Common myeloid progenitor, CD34-positive (primary cell): ENCODE data around the gene UBL7.

Experiments used
- CTCF ChIA-PET: fragments of 350-600 bp; sonication (Branson Sonifier 250); formaldehyde crosslinking; loops from one replicate; lab custom pipeline; 2021; ENCODE audit warnings: antibody characterized with exemption; lab: Charles Lee
- POLR2A ChIA-PET: fragments of 350-600 bp; sonication (Branson Sonifier 250); formaldehyde crosslinking; loops from one replicate; lab custom pipeline; 2021; ENCODE audit warnings: antibody characterized with exemption; lab: Charles Lee
- DNase-seq, 3 donors: peaks; one replicate each; pipeline versions ENCODE4 v3.0.0 to v3.0.0-alpha.2; 2013
- H3K27ac ChIP-seq, 2 experiments: 1 replicate in 1 of 2; 2 replicates in 1 of 2; pipeline ENCODE4 v1.7.0; 2013; ENCODE audit warnings: inconsistent platforms in 2 of 2, low read length in 2 of 2, mild to moderate bottlenecking in 2 of 2, low read depth in 1 of 2, moderate library complexity in 1 of 2; ENCODE audit not compliant: severe bottlenecking in 2 of 2, insufficient read depth in 1 of 2, poor library complexity in 1 of 2
- H3K27me3 ChIP-seq, 5 experiments: replicated peaks in 2 of 5; 1 replicate in 3 of 5; 2 replicates in 2 of 5; pipeline versions ENCODE4 v1.6.1 to v1.7.0; 2013; ENCODE audit warnings: low read length in 4 of 5, mild to moderate bottlenecking in 2 of 5, moderate library complexity in 2 of 5, inconsistent platforms in 1 of 5; ENCODE audit not compliant: insufficient read depth in 5 of 5, control insufficient read depth in 4 of 5
- H3K36me3 ChIP-seq, 4 experiments: 1 replicate in 2 of 4; 2 replicates in 2 of 4; pipeline versions ENCODE4 v1.6.1 to v1.7.0; 2013; ENCODE audit warnings: low read length in 3 of 4, control low read depth in 1 of 4, mild to moderate bottlenecking in 1 of 4; ENCODE audit not compliant: control insufficient read depth in 4 of 4, insufficient read depth in 4 of 4
- H3K4me1 ChIP-seq, 4 experiments: 1 replicate in 3 of 4; 2 replicates in 1 of 4; pipeline versions ENCODE4 v1.6.1 to v1.7.1; 2013; ENCODE audit warnings: low read length in 3 of 4, mild to moderate bottlenecking in 3 of 4, control low read depth in 1 of 4, inconsistent platforms in 1 of 4, moderate library complexity in 1 of 4; ENCODE audit not compliant: control insufficient read depth in 4 of 4, insufficient read depth in 4 of 4; ENCODE audit errors: control extremely low read depth in 1 of 4
- H3K4me3 ChIP-seq, 7 experiments: 1 replicate in 4 of 7; 2 replicates in 3 of 7; pipeline versions ENCODE4 v1.5.1 to v1.7.0; 2013; ENCODE audit warnings: mild to moderate bottlenecking in 7 of 7, low read length in 6 of 7, moderate library complexity in 6 of 7, inconsistent platforms in 2 of 7, low read depth in 2 of 7, control low read depth in 1 of 7; ENCODE audit not compliant: insufficient read depth in 4 of 7, control insufficient read depth in 1 of 7; ENCODE audit errors: extremely low read depth in 1 of 7
- H3K9me3 ChIP-seq, 5 experiments: 1 replicate in 4 of 5; 2 replicates in 1 of 5; pipeline versions ENCODE4 v1.6.1 to v1.7.1; 2013; ENCODE audit warnings: low read length in 4 of 5, mild to moderate bottlenecking in 2 of 5, inconsistent platforms in 1 of 5, low read depth in 1 of 5, moderate library complexity in 1 of 5; ENCODE audit not compliant: control insufficient read depth in 4 of 5, insufficient read depth in 2 of 5; ENCODE audit errors: control extremely low read depth in 1 of 5
- WGBS: methylation state at CpG from one replicate; pipeline ENCODE4 v1.1.5; 2013; ENCODE audit not compliant: insufficient coverage; 5-methylcytosine and 5-hydroxymethylcytosine counted together

UBL7 gene

DNA sequence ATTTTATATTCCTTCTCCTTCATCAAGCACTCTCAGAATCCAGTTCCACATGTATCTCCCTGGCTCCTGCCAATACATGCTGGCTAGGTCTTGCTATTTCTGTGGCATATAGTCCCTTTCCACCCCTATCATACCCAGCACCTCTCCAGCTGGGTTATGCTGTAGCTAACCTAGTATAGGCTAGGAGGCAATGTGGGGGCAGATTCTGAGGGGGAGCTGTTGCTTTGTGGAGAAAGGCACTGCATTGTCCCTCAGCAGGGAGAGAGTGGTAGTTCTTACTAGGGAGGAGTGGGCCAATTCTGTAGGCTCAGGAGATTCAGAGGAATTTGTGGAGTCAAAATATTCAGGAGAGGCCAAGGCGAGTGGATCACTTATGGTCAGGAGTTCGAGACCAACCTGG is 39.4 kb upstream of the UBL7 start:
- Histone ChIP-seq H3K4me3 (no peak overlapping the region), H3K27ac (no peak overlapping the region), H3K27me3 (no peaks in the 10 kb centered on the region), H3K9me3 (no peaks in the 10 kb centered on the region), H3K4me1 (no peaks in the 10 kb centered on the region), H3K36me3 (peaks cover 0 to 9% (median under 1%) of the 10 kb centered on the region in 4 experiments)
- POLR2A ChIA-PET, result no interaction called here
- 100% methylated on average over 2 of the region's 2 CpGs for WGBS
- DNase-seq, result no peak
- CTCF ChIA-PET, result interaction anchor here (0.9 to 1.3 kb wide), 3 partner anchors 15 to 124 kb away, joined by 3 read pairs; no protein-coding TSS in a partner anchor

DNA sequence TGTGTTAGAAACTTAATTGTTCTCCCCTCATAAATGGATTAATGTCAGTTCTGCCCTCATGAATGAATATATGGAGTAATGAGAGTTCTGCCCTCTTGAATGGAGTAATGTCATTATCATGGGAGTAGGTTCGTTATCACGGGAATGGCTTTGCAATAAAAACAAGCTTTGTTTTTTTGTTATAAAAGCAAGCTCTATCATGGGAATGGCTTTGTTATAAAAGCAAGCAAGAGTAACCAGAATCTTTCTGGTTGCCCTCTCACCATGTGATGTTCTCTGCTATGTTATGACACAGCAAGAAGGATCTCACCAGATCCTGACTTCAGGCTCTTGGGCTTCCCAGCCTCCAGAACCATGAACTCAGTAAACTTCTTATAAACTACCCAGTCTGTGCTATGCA is 38.4 kb upstream of the UBL7 start:
- DNase-seq, result no peak
- H3K9me3 ChIP-seq, result no peaks in the 10 kb centered on the region
- H3K36me3 ChIP-seq, result peaks cover 0 to 6% (median under 1%) of the 10 kb centered on the region in 4 experiments
- no peak overlapping the region for H3K27ac ChIP-seq
- POLR2A ChIA-PET, result no interaction called here
- no peak overlapping the region for H3K4me3 ChIP-seq
- H3K4me1 ChIP-seq, result no peaks in the 10 kb centered on the region
- no peaks in the 10 kb centered on the region for H3K27me3 ChIP-seq
- no CpG with 5 or more reads among the region's 2 CpGs for WGBS
- CTCF ChIA-PET, result interaction anchor here (1.0 to 1.3 kb wide), 2 partner anchors 14 to 20 kb away, joined by 3 read pairs; no protein-coding TSS in a partner anchor

DNA sequence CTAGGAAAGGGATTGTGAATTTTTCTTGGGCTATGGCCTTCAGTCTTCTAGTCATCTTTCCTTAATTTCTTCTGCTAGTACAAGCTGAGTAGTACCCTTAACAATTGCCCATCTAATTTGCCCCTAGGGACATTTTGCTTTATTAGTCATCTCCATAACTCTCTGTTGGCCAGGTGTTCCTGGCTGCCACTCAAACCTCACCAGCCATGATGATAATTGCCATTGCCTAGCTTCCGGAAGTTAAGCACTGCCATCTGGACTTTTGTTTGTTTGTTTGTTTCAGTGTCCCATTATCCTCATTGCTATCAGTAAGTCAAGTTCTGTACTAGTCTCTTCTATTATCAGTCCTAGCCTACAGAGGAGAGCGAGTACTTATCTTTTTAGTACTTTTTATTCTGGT is 36.6 kb upstream of the UBL7 start:
- H3K4me1 ChIP-seq, result no peaks in the 10 kb centered on the region
- H3K4me3 ChIP-seq, result no peak overlapping the region
- 100% methylated on average over 2 of the region's 2 CpGs for WGBS
- H3K36me3 ChIP-seq, result peaks cover 0 to 6% (median under 1%) of the 10 kb centered on the region in 4 experiments
- no peak for DNase-seq
- POLR2A ChIA-PET, result no interaction called here
- no peaks in the 10 kb centered on the region for H3K27me3 ChIP-seq
- H3K9me3 ChIP-seq, result no peaks in the 10 kb centered on the region
- H3K27ac ChIP-seq, result no peak overlapping the region
- CTCF ChIA-PET, result no interaction called here

DNA sequence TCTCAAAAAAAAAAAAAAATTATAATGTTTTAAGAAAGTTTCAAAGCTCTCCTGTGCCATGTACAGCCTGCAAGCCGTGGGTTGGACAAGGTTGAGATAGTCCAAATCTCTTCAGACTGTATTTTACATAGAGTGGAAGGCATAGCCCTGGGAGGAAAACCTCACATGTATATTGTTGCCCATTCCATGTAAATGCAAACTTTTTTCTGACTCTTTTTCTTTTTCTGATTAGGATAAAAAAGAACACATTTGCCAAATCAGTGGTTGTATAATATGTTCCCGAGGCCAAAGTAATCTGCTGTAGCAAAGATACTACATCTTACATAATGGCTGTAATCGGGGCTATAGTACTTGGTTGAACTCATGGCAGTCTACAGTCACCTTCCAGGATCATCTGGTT is 35.7 kb upstream of the UBL7 start:
- 100% methylated on average over 1 of the region's 3 CpGs for WGBS
- CTCF ChIA-PET, result no interaction called here

DNA sequence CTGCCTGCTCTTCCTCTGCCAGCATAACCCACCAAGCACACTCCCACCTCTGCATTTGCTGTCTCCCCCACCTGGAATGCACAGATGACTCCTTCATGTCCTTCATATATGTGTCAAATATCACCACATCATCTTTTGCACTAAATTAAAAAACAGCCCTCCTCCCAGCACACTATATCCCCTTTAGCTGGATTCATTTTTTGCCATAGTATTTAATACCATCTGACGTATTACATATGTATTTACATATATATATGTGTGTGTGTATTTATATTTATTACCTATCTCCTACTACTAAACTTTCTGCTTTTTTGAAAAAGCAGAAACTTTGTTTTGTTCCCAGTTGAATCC is 29.4 kb upstream of the UBL7 start:
- WGBS, result no CpG with 5 or more reads among the region's 1 CpG
- no peaks in the 10 kb centered on the region for H3K9me3 ChIP-seq
- no peak for DNase-seq
- H3K27ac ChIP-seq, result peak overlapping the region in 1 of 2 experiments; percentile 68
- no peaks in the 10 kb centered on the region for H3K27me3 ChIP-seq
- peaks cover 0 to 5% (median 0%) of the 10 kb centered on the region in 4 experiments for H3K36me3 ChIP-seq
- CTCF ChIA-PET, result interaction anchor here (1.0 to 2.6 kb wide), 6 partner anchors 19 to 531 kb away, joined by 3 to 16 read pairs (median 4); no protein-coding TSS in a partner anchor
- H3K4me3 ChIP-seq, result peak overlapping the region in 6 of 7 experiments; percentile 27 to 72 (median 50)
- POLR2A ChIA-PET, result no interaction called here
- H3K4me1 ChIP-seq, result peaks cover 0 to 20% (median 12%) of the 10 kb centered on the region in 4 experiments

More for the DNA sequence above, 35.7 kb upstream of the UBL7 start:
- no peaks in the 10 kb centered on the region for H3K27me3 ChIP-seq
- H3K27ac ChIP-seq, result no peak overlapping the region
- POLR2A ChIA-PET, result no interaction called here
- no peak overlapping the region for H3K4me3 ChIP-seq
- no peaks in the 10 kb centered on the region for H3K9me3 ChIP-seq
- H3K4me1 ChIP-seq, result no peaks in the 10 kb centered on the region
- no peak for DNase-seq
- H3K36me3 ChIP-seq, result peaks cover 0 to 6% (median 0%) of the 10 kb centered on the region in 4 experiments

DNA sequence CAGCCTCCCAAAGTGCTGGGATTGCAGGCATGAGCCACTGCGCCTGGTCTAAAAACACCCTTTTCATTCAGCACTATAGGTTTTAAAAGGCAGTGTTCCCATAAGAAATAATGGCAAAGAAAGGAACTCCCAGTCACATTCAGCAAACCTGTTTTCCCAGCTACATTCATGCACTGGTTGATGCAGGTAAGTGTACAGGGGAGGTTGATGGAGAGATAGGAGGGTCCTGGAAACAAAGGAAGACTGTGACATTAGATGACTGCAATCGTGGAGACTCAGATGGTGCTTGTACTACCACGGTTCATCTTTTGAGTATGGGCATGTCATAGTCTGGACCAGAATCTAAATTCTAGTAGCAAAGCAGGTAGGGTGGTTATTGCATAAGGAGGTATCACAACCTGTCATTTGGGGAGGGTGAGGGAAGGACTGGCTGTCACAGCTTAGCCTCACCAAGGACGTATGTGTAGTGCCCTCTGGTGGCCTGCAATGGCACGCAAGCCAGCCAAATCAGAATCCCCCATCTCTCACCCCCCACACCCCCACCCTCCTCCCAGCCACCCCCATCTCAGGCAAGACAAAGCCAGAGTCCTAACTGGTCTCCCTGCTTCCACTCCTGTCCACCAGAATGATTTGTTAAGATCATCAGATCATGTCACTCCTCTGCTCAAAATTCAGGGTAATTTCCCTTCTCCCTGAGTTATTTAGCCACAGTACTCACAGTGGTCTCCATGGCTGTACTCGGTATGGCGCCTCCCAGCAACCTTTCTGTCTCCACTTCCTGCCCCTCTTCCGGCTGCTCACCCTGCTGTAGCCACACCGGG is 28.8 kb upstream of the UBL7 start:
- Histone ChIP-seq H3K4me3 (peak overlapping the region in 6 of 7 experiments; percentile 27 to 72 (median 50)), H3K27me3 (no peaks in the 10 kb centered on the region), H3K4me1 (peaks cover 0 to 20% (median 12%) of the 10 kb centered on the region in 4 experiments), H3K27ac (peak overlapping the region in 1 of 2 experiments; percentile 68), H3K36me3 (peaks cover 0 to 5% (median 0%) of the 10 kb centered on the region in 4 experiments), H3K9me3 (no peaks in the 10 kb centered on the region)
- 22% methylated on average over 8 of the region's 9 CpGs for WGBS
- DNase-seq, result peak; percentile 77 to 89 (median 88)
- ChIA-PET POLR2A (no interaction called here), CTCF (interaction anchor here (0.8 to 2.6 kb wide), 12 partner anchors 10 to 531 kb away, joined by 3 to 16 read pairs (median 4); partner anchors contain the start of gene UBL7)

DNA sequence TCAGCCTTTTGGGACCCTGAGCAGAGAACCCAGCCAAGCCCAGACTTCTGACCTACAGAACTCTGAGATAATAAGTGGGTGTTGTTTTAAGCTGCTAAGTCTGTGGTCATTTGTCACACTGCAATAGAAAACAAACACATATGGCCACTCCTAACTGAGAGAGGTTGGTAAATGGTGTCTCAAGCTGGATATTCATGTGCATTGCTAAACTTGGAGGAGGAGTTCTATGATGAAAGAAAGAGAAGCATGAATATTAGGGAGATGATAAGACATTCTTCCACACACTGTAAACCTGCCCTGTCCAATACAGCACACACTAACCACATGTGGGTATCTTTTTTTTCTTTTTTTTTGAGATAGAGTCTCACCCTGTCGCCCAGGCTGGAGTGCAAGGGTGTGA is 27.8 kb upstream of the UBL7 start:
- CTCF ChIA-PET, result interaction anchor here (0.8 to 2.6 kb wide), 10 partner anchors 47 to 786 kb away, joined by 3 to 16 read pairs (median 4); no protein-coding TSS in a partner anchor
- POLR2A ChIA-PET, result no interaction called here
- Histone ChIP-seq H3K9me3 (no peaks in the 10 kb centered on the region), H3K4me3 (no peak overlapping the region), H3K4me1 (peaks cover 0 to 20% (median 12%) of the 10 kb centered on the region in 4 experiments), H3K27me3 (no peaks in the 10 kb centered on the region), H3K27ac (no peak overlapping the region), H3K36me3 (peaks cover 0 to 5% (median 0%) of the 10 kb centered on the region in 4 experiments)
- 80% methylated on average over 1 of the region's 1 CpG for WGBS
- DNase-seq, result no peak
